HepG2 (cell line): ENCODE results near the gene BSG. TPM values are rescaled to one million over a fixed set of nuclear protein-coding genes. Genes with fewer than 3 reads are reported as not detected.

ENCODE experiments used
- ADNP ChIP-seq: sonication (generic); formaldehyde crosslinking; IDR thresholded peaks from 2 replicates; pipeline ENCODE4 v1.4.0; 2020; ENCODE audit warnings: missing genetic modification reagents
- AFF4 ChIP-seq: sonication (generic); formaldehyde crosslinking; IDR thresholded peaks from 2 replicates; pipeline ENCODE4 v1.4.0; 2020; ENCODE audit warnings: missing genetic modification reagents
- CCDC6 ChIP-seq: sonication (generic); formaldehyde crosslinking; IDR thresholded peaks from 2 replicates; pipeline ENCODE4 v1.8.1; 2022; ENCODE audit warnings: mild to moderate bottlenecking, missing genetic modification reagents, moderate library complexity
- CENPX ChIP-seq: sonication (generic); formaldehyde crosslinking; IDR thresholded peaks from 2 replicates; pipeline ENCODE4 v1.9.0; 2021; ENCODE audit warnings: mild to moderate bottlenecking, missing genetic modification reagents, moderate library complexity
- DNMT1 ChIP-seq: sonication (generic); formaldehyde crosslinking; IDR thresholded peaks from 2 replicates; pipeline ENCODE4 v1.5.1; 2020; ENCODE audit warnings: mild to moderate bottlenecking, missing genetic modification reagents
- FOXJ3 ChIP-seq: sonication (generic); formaldehyde crosslinking; IDR thresholded peaks from 2 replicates; pipeline ENCODE4 v1.4.0; 2020; ENCODE audit warnings: missing genetic modification reagents, mild to moderate bottlenecking, borderline replicate concordance
- HNRNPL ChIP-seq: fragments of 200-400 bp; formaldehyde crosslinking; IDR thresholded peaks from 2 replicates; pipeline ENCODE4 v1.6.1; 2017; ENCODE audit warnings: mild to moderate bottlenecking, low read depth, low read length
- IKZF4 ChIP-seq: sonication (generic); formaldehyde crosslinking; IDR thresholded peaks from 2 replicates; pipeline ENCODE4 v1.5.1; 2020; ENCODE audit warnings: borderline replicate concordance, mild to moderate bottlenecking, low read depth, missing genetic modification reagents; ENCODE audit errors: not compliant biosample characterization
- MBNL3 ChIP-seq: fragments of 250-450 bp; sonication (Bioruptor Pico); conservative IDR thresholded peaks from 2 replicates; pipeline ENCODE4 v1.8.0; 2022; ENCODE audit warnings: mild to moderate bottlenecking, inconsistent platforms
- MTF2 ChIP-seq: sonication (generic); formaldehyde crosslinking; IDR thresholded peaks from 2 replicates; pipeline ENCODE4 v1.5.0; 2020; ENCODE audit warnings: missing genetic modification reagents, borderline replicate concordance
- PHF20 ChIP-seq: sonication (generic); formaldehyde crosslinking; IDR thresholded peaks from 2 replicates; pipeline ENCODE4 v1.5.0; 2020; ENCODE audit warnings: mild to moderate bottlenecking, missing genetic modification reagents
- PHF8 ChIP-seq: sonication (generic); formaldehyde crosslinking; IDR thresholded peaks from 2 replicates; pipeline ENCODE4 v1.5.0; 2020; ENCODE audit warnings: missing genetic modification reagents
- REL ChIP-seq: sonication (generic); formaldehyde crosslinking; conservative IDR thresholded peaks from 2 replicates; pipeline ENCODE4 v1.8.0; 2022; ENCODE audit warnings: mild to moderate bottlenecking, missing genetic modification reagents, moderate library complexity
- TBL1XR1 ChIP-seq: fragments of 150-350 bp; IDR thresholded peaks from 2 replicates; pipeline ENCODE4 v1.6.1; 2014; ENCODE audit warnings: borderline replicate concordance, low read length; ENCODE audit not compliant: partially characterized antibody
- U2AF1 ChIP-seq: fragments of 200-400 bp; formaldehyde crosslinking; optimal IDR thresholded peaks from 2 replicates; pipeline ENCODE3; 2017; ENCODE audit warnings: mild to moderate bottlenecking, low read depth, low read length
- ZBTB8A ChIP-seq: sonication (generic); formaldehyde crosslinking; IDR thresholded peaks from 2 replicates; pipeline ENCODE4 v1.4.0; 2020; ENCODE audit warnings: mild to moderate bottlenecking, low read depth, missing genetic modification reagents, borderline replicate concordance
- ZNF430 ChIP-seq: sonication (generic); formaldehyde crosslinking; IDR thresholded peaks from 2 replicates; pipeline ENCODE4 v1.9.0; 2021; ENCODE audit warnings: mild to moderate bottlenecking, missing genetic modification reagents
- ZNF510 ChIP-seq: sonication (generic); formaldehyde crosslinking; IDR thresholded peaks from 2 replicates; pipeline ENCODE4 v1.4.0; 2020; ENCODE audit warnings: low read depth, mild to moderate bottlenecking, missing genetic modification reagents
- ZNF530 ChIP-seq: sonication (generic); formaldehyde crosslinking; IDR thresholded peaks from 2 replicates; pipeline ENCODE4 v1.5.0; 2020; ENCODE audit warnings: low read depth, mild to moderate bottlenecking, missing genetic modification reagents
- ZNF547 ChIP-seq: sonication (generic); formaldehyde crosslinking; IDR thresholded peaks from 2 replicates; pipeline ENCODE4 v1.5.1; 2020; ENCODE audit warnings: mild to moderate bottlenecking, missing genetic modification reagents
- ZNF549 ChIP-seq: sonication (generic); formaldehyde crosslinking; IDR thresholded peaks from 2 replicates; pipeline ENCODE4 v1.5.0; 2020; ENCODE audit warnings: missing genetic modification reagents
- ZNF614 ChIP-seq: IDR thresholded peaks from 2 replicates; pipeline ENCODE4 v1.6.1; 2018; ENCODE audit warnings: missing biosample characterization, missing genetic modification reagents, inconsistent platforms, borderline replicate concordance
- ZNF652 ChIP-seq: IDR thresholded peaks from 2 replicates; pipeline ENCODE4 v1.6.1; 2016; ENCODE audit warnings: low read depth, borderline replicate concordance
- ZSCAN12 ChIP-seq: sonication (generic); formaldehyde crosslinking; IDR thresholded peaks from 2 replicates; pipeline ENCODE4 v1.9.0; 2021; ENCODE audit warnings: mild to moderate bottlenecking, missing genetic modification reagents
- polyA plus RNA-seq, 8 experiments: library from polyadenylated mRNA; depleted of rRNA in 3 of 8; stranded (reverse) in 7 of 8; unstranded in 1 of 8; fragments of >200 nt; fragmentation: Illumina TruSeq in 4 of 8; extraction: Trizol in 4 of 8; gene quantifications; 2 replicates each; pipeline versions ENCODE4 v1.2.1 to v1.2.3, GENCODE V29; 2011 to 2016; ENCODE audit warnings: low read depth in 4 of 8, missing spikeins in 1 of 8, mixed read lengths in 1 of 8; ENCODE audit not compliant: insufficient read depth in 1 of 8
- total RNA-seq, 5 experiments: library from RNA; depleted of rRNA; stranded (reverse); fragments of >200 nt; fragmentation: Illumina TruSeq; extraction: Trizol; gene quantifications; 2 replicates each; pipeline ENCODE4 v1.2.3, GENCODE V29; 2016; ENCODE audit warnings: low read depth in 1 of 5
- TF ChIP-seq, protein P1 (sequence below): sonication (generic); formaldehyde crosslinking; IDR thresholded peaks from 2 replicates; pipeline ENCODE4 v1.4.0; 2020; ENCODE audit warnings: mild to moderate bottlenecking, missing genetic modification reagents

The BSG gene
- total and polyA plus RNA-seq, 2 of the 13 experiments (the other 11 are each of a cell fraction or from before 2014, with no cell fraction given): 309 to 754 TPM

DNA sequence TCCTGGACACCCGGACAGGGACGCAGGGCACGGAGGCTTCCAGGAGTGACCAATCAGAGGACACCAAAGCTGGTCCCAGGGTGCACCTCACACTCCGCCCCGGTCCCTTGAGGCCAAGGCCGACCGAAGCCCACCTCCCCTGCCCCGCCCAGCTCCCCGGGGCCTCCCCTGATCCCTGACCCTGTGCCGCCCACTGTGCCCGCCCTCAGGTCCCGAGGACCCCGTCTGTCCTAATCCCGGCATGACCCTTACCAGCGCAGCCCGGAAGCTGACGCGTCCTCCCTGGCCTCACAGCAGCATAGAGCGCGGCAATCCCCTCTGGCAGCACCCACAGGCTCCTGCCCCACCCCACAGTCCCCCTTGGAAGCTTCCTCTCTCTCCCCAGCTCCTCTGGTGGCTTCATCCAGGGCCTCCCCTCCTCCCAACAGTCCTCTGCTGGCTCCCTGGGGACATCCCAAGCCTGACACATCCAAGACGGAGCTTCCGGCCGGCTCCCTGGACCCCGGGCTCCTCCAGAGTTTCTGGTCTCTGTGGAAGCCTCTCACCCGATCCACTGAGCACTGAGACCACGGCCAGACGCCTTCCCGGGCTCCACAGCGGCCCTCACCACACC lies 48.2 kb upstream of the BSG start (continued):
- TF ChIP-seq MBNL3 (no peak), CENPX (CRISPR knock-in tag) (no peak), IKZF4 (no peak), CCDC6 (no peak; the same call in 1 of the 2 replicates), ADNP (CRISPR knock-in tag) (no peak), ZNF614 (CRISPR knock-in tag) (no peak), MTF2 (CRISPR knock-in tag) (no peak), ZNF510 (CRISPR knock-in tag) (no peak), ZNF549 (CRISPR knock-in tag) (no peak), TBL1XR1 (no peak), ZNF530 (CRISPR knock-in tag) (no peak), HNRNPL (peak; percentile 68), ZNF547 (CRISPR knock-in tag) (no peak), ZNF430 (peak; percentile 71; the same call in 1 of the 2 replicates), ZNF652 (no peak), AFF4 (no peak), PHF20 (CRISPR knock-in tag) (peak; percentile 64), ZBTB8A (CRISPR knock-in tag) (no peak), FOXJ3 (CRISPR knock-in tag) (peak; percentile 33; the same call in 1 of the 2 replicates), ZSCAN12 (CRISPR knock-in tag) (no peak), PHF8 (CRISPR knock-in tag) (0 out of 2 replicates have a peak, but pooled peaks have one; percentile 45), U2AF1 (no peak), REL (CRISPR knock-in tag) (no peak), DNMT1 (CRISPR knock-in tag) (0 out of 2 replicates have a peak, but pooled peaks have one; percentile 44)
- TF ChIP-seq, protein P1, sequence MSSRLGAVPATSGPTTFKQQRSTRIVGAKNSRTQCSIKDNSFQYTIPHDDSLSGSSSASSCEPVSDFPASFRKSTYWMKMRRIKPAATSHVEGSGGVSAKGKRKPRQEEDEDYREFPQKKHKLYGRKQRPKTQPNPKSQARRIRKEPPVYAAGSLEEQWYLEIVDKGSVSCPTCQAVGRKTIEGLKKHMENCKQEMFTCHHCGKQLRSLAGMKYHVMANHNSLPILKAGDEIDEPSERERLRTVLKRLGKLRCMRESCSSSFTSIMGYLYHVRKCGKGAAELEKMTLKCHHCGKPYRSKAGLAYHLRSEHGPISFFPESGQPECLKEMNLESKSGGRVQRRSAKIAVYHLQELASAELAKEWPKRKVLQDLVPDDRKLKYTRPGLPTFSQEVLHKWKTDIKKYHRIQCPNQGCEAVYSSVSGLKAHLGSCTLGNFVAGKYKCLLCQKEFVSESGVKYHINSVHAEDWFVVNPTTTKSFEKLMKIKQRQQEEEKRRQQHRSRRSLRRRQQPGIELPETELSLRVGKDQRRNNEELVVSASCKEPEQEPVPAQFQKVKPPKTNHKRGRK (CRISPR knock-in tag): no peak
